Thyroid gland (tissue), 4 donors: ENCODE measurements around the gene DIP2B. TPM values are rescaled to one million over a fixed set of nuclear protein-coding genes. Genes with fewer than 3 reads are reported as not detected.

Experiments
- DNase-seq, 2 donors: peaks; one replicate each; pipeline ENCODE4 v3.0.0-alpha.2; 2019
- H3K27ac ChIP-seq, 3 donors: fragments of 200-600 bp; sonication (generic); 1 replicate in 2 of 3; 2 replicates in 1 of 3; pipeline ENCODE4 v1.5.1; 2016 to 2019; ENCODE audit warnings: mild to moderate bottlenecking in 1 of 3, moderate library complexity in 1 of 3
- H3K27me3 ChIP-seq: fragments of 200-600 bp; sonication (generic); one replicate; pipeline ENCODE4 v1.5.1; 2019
- H3K36me3 ChIP-seq, 2 donors: fragments of 200-600 bp; sonication (generic); one replicate each; pipeline ENCODE4 v1.5.1; 2016 to 2019
- H3K4me1 ChIP-seq, 2 donors: fragments of 200-600 bp; sonication (generic); one replicate each; pipeline ENCODE4 v1.5.1; 2017 to 2019
- H3K4me3 ChIP-seq, 3 donors: fragments of 200-600 bp; sonication (generic); replicated peaks in 1 of 3; 1 replicate in 2 of 3; 2 replicates in 1 of 3; pipeline ENCODE4 v1.5.1; 2016; ENCODE audit warnings: mild to moderate bottlenecking in 1 of 3
- H3K9me3 ChIP-seq: fragments of 200-600 bp; sonication (generic); one replicate; pipeline ENCODE4 v1.5.1; 2017
- POLR2A ChIP-seq, 2 donors: fragments of 450-650 bp; IDR thresholded peaks; one replicate each; pipeline ENCODE4 v1.6.1; 2017; ENCODE audit warnings: antibody characterized with exemption in 2 of 2, mild to moderate bottlenecking in 2 of 2, moderate library complexity in 1 of 2
- WGBS, 2 donors: methylation state at CpG; one replicate each; pipeline ENCODE4 v1.1.5; 2017; 5-methylcytosine and 5-hydroxymethylcytosine counted together
- intact Hi-C: fragments of 100-400 bp; cut with DNase I; formaldehyde crosslinking; loops from one replicate; pipeline ENCODE4 v1.15.1; 2023
- total RNA-seq, 4 donors: library from RNA; depleted of rRNA; stranded (reverse); fragments of >200 nt; gene quantifications; one replicate each; pipeline ENCODE4 v1.2.3, GENCODE V29; 2016
- TF ChIP-seq, protein P1 (sequence below), 6 experiments: fragments of 200-600 bp in 3 of 6; fragments of 450-650 bp in 3 of 6; sonication (generic) in 3 of 6; IDR thresholded peaks; one replicate each; pipeline ENCODE4 v1.5.1; 2016 to 2019; ENCODE audit warnings: antibody characterized with exemption in 6 of 6, mild to moderate bottlenecking in 2 of 6, inconsistent platforms in 1 of 6, moderate library complexity in 1 of 6

The DIP2B gene
- total RNA-seq, 4 donors from 2014 or later: 27.7 to 45.7 (median 32.4) TPM

GRCh38 chr12:50636505-50636904, 131.7 kb downstream of the DIP2B start:
- TF ChIP-seq, protein P1, sequence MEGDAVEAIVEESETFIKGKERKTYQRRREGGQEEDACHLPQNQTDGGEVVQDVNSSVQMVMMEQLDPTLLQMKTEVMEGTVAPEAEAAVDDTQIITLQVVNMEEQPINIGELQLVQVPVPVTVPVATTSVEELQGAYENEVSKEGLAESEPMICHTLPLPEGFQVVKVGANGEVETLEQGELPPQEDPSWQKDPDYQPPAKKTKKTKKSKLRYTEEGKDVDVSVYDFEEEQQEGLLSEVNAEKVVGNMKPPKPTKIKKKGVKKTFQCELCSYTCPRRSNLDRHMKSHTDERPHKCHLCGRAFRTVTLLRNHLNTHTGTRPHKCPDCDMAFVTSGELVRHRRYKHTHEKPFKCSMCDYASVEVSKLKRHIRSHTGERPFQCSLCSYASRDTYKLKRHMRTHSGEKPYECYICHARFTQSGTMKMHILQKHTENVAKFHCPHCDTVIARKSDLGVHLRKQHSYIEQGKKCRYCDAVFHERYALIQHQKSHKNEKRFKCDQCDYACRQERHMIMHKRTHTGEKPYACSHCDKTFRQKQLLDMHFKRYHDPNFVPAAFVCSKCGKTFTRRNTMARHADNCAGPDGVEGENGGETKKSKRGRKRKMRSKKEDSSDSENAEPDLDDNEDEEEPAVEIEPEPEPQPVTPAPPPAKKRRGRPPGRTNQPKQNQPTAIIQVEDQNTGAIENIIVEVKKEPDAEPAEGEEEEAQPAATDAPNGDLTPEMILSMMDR (IDR thresholded peaks at IDR 0.05): no peak
- TF ChIP-seq POLR2A (IDR thresholded peaks at IDR 0.05): no peak
- 76 to 88% methylated on average over 3 of the region's 3 CpGs for WGBS, 2 donors
- intact Hi-C loops: loop anchor here (5.0 kb wide), 1 partner anchor 129 kb away; no protein-coding TSS in a partner anchor
- Histone ChIP-seq H3K9me3 (no peaks in the 10 kb centered on the region), H3K4me3 (no peak overlapping the region), H3K27ac (no peak overlapping the region), H3K36me3 (no peaks in the 10 kb centered on the region), H3K4me1 (peaks cover 5 to 26% of the 10 kb centered on the region in 2 donors), H3K27me3 (no peaks in the 10 kb centered on the region)
- no peak for DNase-seq

GRCh38 chr12:50637870-50638481, 133.2 kb downstream of the DIP2B start:
- Histone ChIP-seq H3K4me1 (peaks cover 11 to 40% of the 10 kb centered on the region in 2 donors), H3K27me3 (no peaks in the 10 kb centered on the region), H3K4me3 (no peak overlapping the region), H3K36me3 (no peaks in the 10 kb centered on the region), H3K27ac (no peak overlapping the region), H3K9me3 (no peaks in the 10 kb centered on the region)
- DNase-seq: no peak
- 30 to 31% methylated on average over 4 of the region's 4 CpGs for WGBS, 2 donors
- intact Hi-C loops: loop anchor here (5.0 kb wide), 1 partner anchor 131 kb away; no protein-coding TSS in a partner anchor
- TF ChIP-seq, protein P1 (IDR thresholded peaks at IDR 0.05): peak in 5 of 6 experiments; percentile 10 to 70 (median 63)
- no peak for TF ChIP-seq POLR2A (IDR thresholded peaks at IDR 0.05)

DNA sequence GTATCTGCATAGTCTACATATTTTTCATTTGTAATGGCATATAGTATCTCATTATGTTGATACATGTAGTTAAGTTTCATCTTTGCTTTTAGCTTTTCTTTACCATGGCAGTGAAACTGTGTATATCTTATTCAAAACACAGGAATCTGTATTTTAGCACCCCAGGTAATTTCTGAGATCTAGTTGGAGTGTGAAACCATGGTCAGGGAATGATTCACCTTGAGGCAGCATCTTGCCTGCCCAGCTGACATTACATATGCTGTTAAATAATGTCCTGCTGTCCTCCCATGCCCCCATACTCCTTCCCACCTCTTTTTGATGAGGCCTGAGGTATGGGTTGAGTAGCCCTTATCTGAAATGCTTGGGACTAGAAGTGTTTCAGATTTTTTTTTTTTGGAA, 133.7 kb downstream of the DIP2B start:
- intact Hi-C loops: loop anchor here (5.0 kb wide), 1 partner anchor 131 kb away; no protein-coding TSS in a partner anchor
- DNase-seq: no peak
- no peaks in the 10 kb centered on the region for H3K9me3 ChIP-seq
- peaks cover 16 to 44% of the 10 kb centered on the region in 2 donors for H3K4me1 ChIP-seq
- TF ChIP-seq, protein P1 (IDR thresholded peaks at IDR 0.05): no peak
- no peak for TF ChIP-seq POLR2A (IDR thresholded peaks at IDR 0.05)
- no peaks in the 10 kb centered on the region for H3K36me3 ChIP-seq
- no peaks in the 10 kb centered on the region for H3K27me3 ChIP-seq
- no peak overlapping the region for H3K4me3 ChIP-seq
- H3K27ac ChIP-seq: no peak overlapping the region

DNA sequence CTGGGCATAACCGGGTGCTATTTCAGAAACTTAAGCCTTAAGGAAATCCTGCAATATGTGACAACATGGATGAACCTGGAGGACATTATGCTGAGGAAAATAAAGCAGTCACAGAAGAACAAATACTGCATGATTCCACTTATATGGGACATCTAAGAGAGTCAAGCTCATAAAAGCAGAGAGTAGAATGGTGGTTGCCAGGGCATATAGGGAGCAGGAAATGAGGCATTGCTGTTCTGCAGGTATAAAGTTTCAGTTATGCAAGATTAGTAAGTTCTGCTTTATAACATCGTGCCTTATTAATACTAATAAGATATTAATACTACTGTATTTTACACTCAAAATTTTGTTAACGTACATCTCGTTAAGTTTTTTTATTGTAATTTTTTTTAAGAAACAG, 134.9 kb downstream of the DIP2B start:
- no peak overlapping the region for H3K27ac ChIP-seq
- no peak for TF ChIP-seq POLR2A (IDR thresholded peaks at IDR 0.05)
- TF ChIP-seq, protein P1 (IDR thresholded peaks at IDR 0.05): no peak
- intact Hi-C loops: loop anchor here (5.0 kb wide), 1 partner anchor 132 kb away; no protein-coding TSS in a partner anchor
- no peak for DNase-seq
- H3K27me3 ChIP-seq: no peaks in the 10 kb centered on the region
- no peaks in the 10 kb centered on the region for H3K9me3 ChIP-seq
- WGBS, 2 donors: 92 to 94% methylated on average over 4 of the region's 4 CpGs
- H3K4me1 ChIP-seq: peaks cover 21 to 54% of the 10 kb centered on the region in 2 donors
- no peaks in the 10 kb centered on the region for H3K36me3 ChIP-seq
- no peak overlapping the region for H3K4me3 ChIP-seq

- Histone ChIP-seq H3K4me3 (no peak overlapping the region), H3K27ac (no peak overlapping the region), H3K4me1 (peaks cover 16 to 47% of the 10 kb centered on the region in 2 donors), H3K36me3 (no peaks in the 10 kb centered on the region), H3K9me3 (no peaks in the 10 kb centered on the region), H3K27me3 (no peaks in the 10 kb centered on the region)
- no peak for TF ChIP-seq POLR2A (IDR thresholded peaks at IDR 0.05)
- TF ChIP-seq, protein P1 (IDR thresholded peaks at IDR 0.05): no peak
- WGBS, 2 donors: 89 to 92% methylated on average over 7 of the region's 7 CpGs
- intact Hi-C loops: no loop called here
- no peak for DNase-seq
These were observed 135.6 kb downstream of the DIP2B start for GRCh38 chr12:50640321-50640939.
